Measurements from ENCODE around the gene PRDM4. TPM values are rescaled to one million over a fixed set of nuclear protein-coding genes. Genes with fewer than 3 reads are reported as not detected.

Gene PRDM4
- total RNA-seq, 1 donor, result 39.1 TPM

DNA sequence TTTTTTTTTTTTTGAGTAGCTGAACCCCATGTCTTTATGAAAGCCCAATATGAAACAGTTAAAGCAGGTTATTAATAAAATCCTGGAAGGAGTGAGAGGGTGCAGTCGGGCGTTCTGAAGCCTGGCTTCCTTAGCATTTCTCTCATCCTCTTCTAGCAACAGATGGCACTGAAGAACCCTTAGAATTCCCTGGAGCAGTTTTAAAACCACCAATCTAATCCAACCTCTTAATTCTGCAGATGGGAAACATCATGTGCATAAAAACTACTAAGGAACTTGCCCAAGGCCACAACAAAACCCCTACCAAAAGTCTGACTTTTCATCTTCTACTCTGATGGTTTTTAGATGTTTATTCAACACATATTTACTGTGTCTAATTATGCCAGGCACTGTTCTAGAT lies 25.2 kb downstream of the PRDM4 start:
- H3K4me2 ChIP-seq (ENCODE audit: insufficient read depth, low read length), result no peak overlapping the region
- TF ChIP-seq, protein P1, sequence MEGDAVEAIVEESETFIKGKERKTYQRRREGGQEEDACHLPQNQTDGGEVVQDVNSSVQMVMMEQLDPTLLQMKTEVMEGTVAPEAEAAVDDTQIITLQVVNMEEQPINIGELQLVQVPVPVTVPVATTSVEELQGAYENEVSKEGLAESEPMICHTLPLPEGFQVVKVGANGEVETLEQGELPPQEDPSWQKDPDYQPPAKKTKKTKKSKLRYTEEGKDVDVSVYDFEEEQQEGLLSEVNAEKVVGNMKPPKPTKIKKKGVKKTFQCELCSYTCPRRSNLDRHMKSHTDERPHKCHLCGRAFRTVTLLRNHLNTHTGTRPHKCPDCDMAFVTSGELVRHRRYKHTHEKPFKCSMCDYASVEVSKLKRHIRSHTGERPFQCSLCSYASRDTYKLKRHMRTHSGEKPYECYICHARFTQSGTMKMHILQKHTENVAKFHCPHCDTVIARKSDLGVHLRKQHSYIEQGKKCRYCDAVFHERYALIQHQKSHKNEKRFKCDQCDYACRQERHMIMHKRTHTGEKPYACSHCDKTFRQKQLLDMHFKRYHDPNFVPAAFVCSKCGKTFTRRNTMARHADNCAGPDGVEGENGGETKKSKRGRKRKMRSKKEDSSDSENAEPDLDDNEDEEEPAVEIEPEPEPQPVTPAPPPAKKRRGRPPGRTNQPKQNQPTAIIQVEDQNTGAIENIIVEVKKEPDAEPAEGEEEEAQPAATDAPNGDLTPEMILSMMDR (IDR thresholded peaks at IDR 0.05; ENCODE audit: extremely low read depth, low read depth, low read length), result no peak
- H3K9me3 ChIP-seq (ENCODE audit: low read depth, low read length), result no peaks in the 10 kb centered on the region
- peaks cover 7% of the 10 kb centered on the region for H4K20me1 ChIP-seq (ENCODE audit: insufficient read depth, low read length)
- no peak overlapping the region for H3K27ac ChIP-seq (ENCODE audit: low read depth, low read length)
- H3K36me3 ChIP-seq (ENCODE audit: insufficient read depth, low read length), result peaks cover 79% of the 10 kb centered on the region
- H3K4me1 ChIP-seq (ENCODE audit: insufficient read depth, low read length), result no peaks in the 10 kb centered on the region
- DNase-seq (ENCODE audit: insufficient read length, low spot score, missing footprints), result no peak
- H3K4me3 ChIP-seq (ENCODE audit: insufficient read depth, low read length), result no peak overlapping the region
- H2AFZ ChIP-seq (ENCODE audit: low read length), result no peak overlapping the region
- H3K79me2 ChIP-seq (ENCODE audit: insufficient read depth, low read length), result peaks cover 7% of the 10 kb centered on the region
- no peaks in the 10 kb centered on the region for H3K27me3 ChIP-seq (ENCODE audit: insufficient read depth, low read length)

GRCh38 chr12:107734139-107734538 lies 26.8 kb downstream of the PRDM4 start:
- H3K36me3 ChIP-seq (ENCODE audit: insufficient read depth, low read length), result peaks cover 63% of the 10 kb centered on the region

DNA sequence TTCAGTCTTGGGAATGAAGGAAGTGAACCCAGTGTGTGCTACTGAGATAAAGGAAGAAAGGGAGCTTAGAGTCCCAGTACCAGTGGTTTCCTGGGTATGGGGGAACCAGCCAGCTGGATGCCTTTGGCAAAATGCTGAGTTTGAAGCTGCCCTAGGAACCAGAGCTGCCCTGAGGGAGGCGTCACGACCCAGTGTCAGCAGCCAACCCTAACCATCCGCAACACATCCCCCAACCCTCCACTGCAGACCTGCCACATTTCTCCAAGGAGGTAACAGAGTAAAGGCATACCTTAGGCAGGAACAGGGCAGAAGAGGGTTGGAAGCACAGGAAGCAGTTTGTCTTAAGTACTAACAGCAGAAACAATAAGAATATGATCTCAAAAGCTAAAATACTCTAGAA lies 28.6 kb downstream of the PRDM4 start:
- TF ChIP-seq, protein P1 (IDR thresholded peaks at IDR 0.05; ENCODE audit: extremely low read depth, low read depth, low read length), result no peak
- Histone ChIP-seq H3K79me2 (ENCODE audit: insufficient read depth, low read length) (peaks cover 2% of the 10 kb centered on the region), H3K27ac (ENCODE audit: low read depth, low read length) (no peak overlapping the region), H2AFZ (ENCODE audit: low read length) (no peak overlapping the region), H3K4me1 (ENCODE audit: insufficient read depth, low read length) (no peaks in the 10 kb centered on the region), H3K4me3 (ENCODE audit: insufficient read depth, low read length) (no peak overlapping the region), H3K4me2 (ENCODE audit: insufficient read depth, low read length) (no peak overlapping the region), H4K20me1 (ENCODE audit: insufficient read depth, low read length) (peaks cover 4% of the 10 kb centered on the region), H3K9me3 (ENCODE audit: low read depth, low read length) (no peaks in the 10 kb centered on the region), H3K27me3 (ENCODE audit: insufficient read depth, low read length) (no peaks in the 10 kb centered on the region), H3K36me3 (ENCODE audit: insufficient read depth, low read length) (peaks cover 45% of the 10 kb centered on the region)
- DNase-seq (ENCODE audit: insufficient read length, low spot score, missing footprints), result no peak

More at GRCh38 chr12:107734139-107734538, 26.8 kb downstream of the PRDM4 start:
- Histone ChIP-seq H3K9me3 (ENCODE audit: low read depth, low read length) (no peaks in the 10 kb centered on the region), H3K79me2 (ENCODE audit: insufficient read depth, low read length) (peaks cover 4% of the 10 kb centered on the region), H3K4me3 (ENCODE audit: insufficient read depth, low read length) (no peak overlapping the region), H2AFZ (ENCODE audit: low read length) (no peak overlapping the region), H3K4me2 (ENCODE audit: insufficient read depth, low read length) (no peak overlapping the region), H4K20me1 (ENCODE audit: insufficient read depth, low read length) (peaks cover 4% of the 10 kb centered on the region), H3K27me3 (ENCODE audit: insufficient read depth, low read length) (no peaks in the 10 kb centered on the region), H3K4me1 (ENCODE audit: insufficient read depth, low read length) (no peaks in the 10 kb centered on the region), H3K27ac (ENCODE audit: low read depth, low read length) (no peak overlapping the region)
- TF ChIP-seq, protein P1 (IDR thresholded peaks at IDR 0.05; ENCODE audit: extremely low read depth, low read depth, low read length), result no peak
- no peak for DNase-seq (ENCODE audit: insufficient read length, low spot score, missing footprints)

GRCh38 chr12:107731366-107731765 lies 29.6 kb downstream of the PRDM4 start:
- peaks cover 4% of the 10 kb centered on the region for H4K20me1 ChIP-seq (ENCODE audit: insufficient read depth, low read length)
- H3K27ac ChIP-seq (ENCODE audit: low read depth, low read length), result no peak overlapping the region
- H3K4me1 ChIP-seq (ENCODE audit: insufficient read depth, low read length), result no peaks in the 10 kb centered on the region
- no peak overlapping the region for H2AFZ ChIP-seq (ENCODE audit: low read length)
- no peaks in the 10 kb centered on the region for H3K27me3 ChIP-seq (ENCODE audit: insufficient read depth, low read length)
- no peak for DNase-seq (ENCODE audit: insufficient read length, low spot score, missing footprints)
- TF ChIP-seq, protein P1 (IDR thresholded peaks at IDR 0.05; ENCODE audit: extremely low read depth, low read depth, low read length), result no peak
- H3K4me2 ChIP-seq (ENCODE audit: insufficient read depth, low read length), result no peak overlapping the region
- no peaks in the 10 kb centered on the region for H3K9me3 ChIP-seq (ENCODE audit: low read depth, low read length)
- H3K4me3 ChIP-seq (ENCODE audit: insufficient read depth, low read length), result no peak overlapping the region
- peaks cover 35% of the 10 kb centered on the region for H3K36me3 ChIP-seq (ENCODE audit: insufficient read depth, low read length)
- no peaks in the 10 kb centered on the region for H3K79me2 ChIP-seq (ENCODE audit: insufficient read depth, low read length)
